ENCODE data around the gene LYZL6. TPM values are rescaled to one million over a fixed set of nuclear protein-coding genes. Genes with fewer than 3 reads are reported as not detected.

The LYZL6 gene
- total RNA-seq, 1 experiment from 2014 or later = not detected

DNA sequence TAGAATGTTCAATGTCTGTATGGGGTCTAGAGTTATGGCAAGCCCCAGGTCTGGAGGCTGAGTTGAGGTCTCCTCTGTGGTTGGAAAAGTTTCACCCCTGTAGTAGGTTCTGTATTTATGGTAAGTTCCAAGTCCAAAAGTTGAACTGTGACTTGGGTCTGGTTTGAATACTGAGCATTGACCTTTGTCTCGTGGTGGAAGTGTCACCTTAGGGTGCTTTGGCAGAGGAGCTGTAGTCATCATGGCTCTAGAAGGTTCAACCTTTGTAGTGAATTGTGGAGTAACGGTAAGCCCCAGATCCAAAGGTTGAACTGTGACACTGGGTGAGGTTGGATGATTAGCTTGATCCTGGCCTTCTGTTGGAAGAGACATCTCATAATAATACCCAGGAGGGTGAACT lies 30.6 kb downstream of the LYZL6 start (continued):
- TF ChIP-seq, protein P1, sequence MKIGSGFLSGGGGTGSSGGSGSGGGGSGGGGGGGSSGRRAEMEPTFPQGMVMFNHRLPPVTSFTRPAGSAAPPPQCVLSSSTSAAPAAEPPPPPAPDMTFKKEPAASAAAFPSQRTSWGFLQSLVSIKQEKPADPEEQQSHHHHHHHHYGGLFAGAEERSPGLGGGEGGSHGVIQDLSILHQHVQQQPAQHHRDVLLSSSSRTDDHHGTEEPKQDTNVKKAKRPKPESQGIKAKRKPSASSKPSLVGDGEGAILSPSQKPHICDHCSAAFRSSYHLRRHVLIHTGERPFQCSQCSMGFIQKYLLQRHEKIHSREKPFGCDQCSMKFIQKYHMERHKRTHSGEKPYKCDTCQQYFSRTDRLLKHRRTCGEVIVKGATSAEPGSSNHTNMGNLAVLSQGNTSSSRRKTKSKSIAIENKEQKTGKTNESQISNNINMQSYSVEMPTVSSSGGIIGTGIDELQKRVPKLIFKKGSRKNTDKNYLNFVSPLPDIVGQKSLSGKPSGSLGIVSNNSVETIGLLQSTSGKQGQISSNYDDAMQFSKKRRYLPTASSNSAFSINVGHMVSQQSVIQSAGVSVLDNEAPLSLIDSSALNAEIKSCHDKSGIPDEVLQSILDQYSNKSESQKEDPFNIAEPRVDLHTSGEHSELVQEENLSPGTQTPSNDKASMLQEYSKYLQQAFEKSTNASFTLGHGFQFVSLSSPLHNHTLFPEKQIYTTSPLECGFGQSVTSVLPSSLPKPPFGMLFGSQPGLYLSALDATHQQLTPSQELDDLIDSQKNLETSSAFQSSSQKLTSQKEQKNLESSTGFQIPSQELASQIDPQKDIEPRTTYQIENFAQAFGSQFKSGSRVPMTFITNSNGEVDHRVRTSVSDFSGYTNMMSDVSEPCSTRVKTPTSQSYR (CRISPR knock-in tag; IDR thresholded peaks at IDR 0.05) = no peak
- TF ChIP-seq NR3C1 (CRISPR knock-in tag; conservative IDR thresholded peaks at IDR 0.05; ENCODE audit: low read depth) (no peak), IRF2 (CRISPR knock-in tag; IDR thresholded peaks at IDR 0.05; ENCODE audit: borderline replicate concordance, low read depth) (no peak), TCF7 (CRISPR knock-in tag; IDR thresholded peaks at IDR 0.05; ENCODE audit: low read depth) (no peak), ZNF317 (CRISPR knock-in tag; IDR thresholded peaks at IDR 0.05; ENCODE audit: borderline replicate concordance, low read depth) (no peak), ZNF396 (CRISPR knock-in tag; IDR thresholded peaks at IDR 0.05; ENCODE audit: borderline replicate concordance) (no peak), GRHL2 (CRISPR knock-in tag; IDR thresholded peaks at IDR 0.05; ENCODE audit: insufficient replicate concordance, severe bottlenecking) (no peak), NR1H2 (CRISPR knock-in tag; IDR thresholded peaks at IDR 0.05) (no peak)

GRCh38 chr17:35912339-35912912 lies 31.1 kb downstream of the LYZL6 start:
- Mint-ChIP-seq H3K27ac (no peak overlapping the region), H3K9me3 (peaks cover 80% of the 10 kb centered on the region), H3K27me3 (ENCODE audit: low read depth) (peaks cover 24% of the 10 kb centered on the region), H3K4me3 (no peak overlapping the region), H3K36me3 (peaks cover 14% of the 10 kb centered on the region), H3K4me1 (no peaks in the 10 kb centered on the region)
- POLR2A ChIA-PET = no interaction called here
- ATAC-seq = no peak
- CTCF ChIA-PET = no interaction called here
- no peak for DNase-seq (ENCODE audit: low spot score)
- TF ChIP-seq ZNF416 (CRISPR knock-in tag; IDR thresholded peaks at IDR 0.05) (no peak), NFATC4 (CRISPR knock-in tag; IDR thresholded peaks at IDR 0.05) (no peak), ESRRA (CRISPR knock-in tag; IDR thresholded peaks at IDR 0.05; ENCODE audit: borderline replicate concordance) (no peak), TCF7 (CRISPR knock-in tag; IDR thresholded peaks at IDR 0.05; ENCODE audit: low read depth) (no peak), ZNF671 (CRISPR knock-in tag; IDR thresholded peaks at IDR 0.05) (no peak), IRF2 (CRISPR knock-in tag; IDR thresholded peaks at IDR 0.05; ENCODE audit: borderline replicate concordance, low read depth) (no peak), ETV6 (CRISPR knock-in tag; IDR thresholded peaks at IDR 0.05) (no peak), ZNF532 (CRISPR knock-in tag; IDR thresholded peaks at IDR 0.05; ENCODE audit: borderline replicate concordance) (no peak)
- TF ChIP-seq, protein P2, sequence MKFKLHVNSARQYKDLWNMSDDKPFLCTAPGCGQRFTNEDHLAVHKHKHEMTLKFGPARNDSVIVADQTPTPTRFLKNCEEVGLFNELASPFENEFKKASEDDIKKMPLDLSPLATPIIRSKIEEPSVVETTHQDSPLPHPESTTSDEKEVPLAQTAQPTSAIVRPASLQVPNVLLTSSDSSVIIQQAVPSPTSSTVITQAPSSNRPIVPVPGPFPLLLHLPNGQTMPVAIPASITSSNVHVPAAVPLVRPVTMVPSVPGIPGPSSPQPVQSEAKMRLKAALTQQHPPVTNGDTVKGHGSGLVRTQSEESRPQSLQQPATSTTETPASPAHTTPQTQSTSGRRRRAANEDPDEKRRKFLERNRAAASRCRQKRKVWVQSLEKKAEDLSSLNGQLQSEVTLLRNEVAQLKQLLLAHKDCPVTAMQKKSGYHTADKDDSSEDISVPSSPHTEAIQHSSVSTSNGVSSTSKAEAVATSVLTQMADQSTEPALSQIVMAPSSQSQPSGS (CRISPR knock-in tag; IDR thresholded peaks at IDR 0.05; ENCODE audit: borderline replicate concordance, low read depth) = no peak

GRCh38 chr17:35909408-35909807 lies 34.1 kb downstream of the LYZL6 start:
- ChIA-PET POLR2A (no interaction called here), CTCF (interaction anchor here (0.6 kb wide), 1 partner anchor 38 kb away, joined by 7 read pairs; no protein-coding TSS in a partner anchor)
- DNase-seq (ENCODE audit: low spot score) (no peak), ATAC-seq (no peak)
- peaks cover 69% of the 10 kb centered on the region for H3K9me3 Mint-ChIP-seq
- H3K27ac Mint-ChIP-seq = no peak overlapping the region
- H3K4me3 Mint-ChIP-seq = no peak overlapping the region
- H3K36me3 Mint-ChIP-seq = no peaks in the 10 kb centered on the region
- H3K27me3 Mint-ChIP-seq (ENCODE audit: low read depth) = peaks cover 20% of the 10 kb centered on the region
- no peak for TF ChIP-seq NFE2L1 (CRISPR knock-in tag; IDR thresholded peaks at IDR 0.05)
- H3K4me1 Mint-ChIP-seq = no peaks in the 10 kb centered on the region
